ENCODE measurements around the gene FSD1. TPM values are rescaled to one million over a fixed set of nuclear protein-coding genes. Genes with fewer than 3 reads are reported as not detected.

FSD1 gene
- total RNA-seq, 2 donors from 2014 or later, result not detected

GRCh38 chr19:4292515-4292914, 11.9 kb upstream of the FSD1 start:
- WGBS, 2 donors, result 73 to 76% methylated on average over 14 to 15 of the region's 15 CpGs
- ATAC-seq (no peak), DNase-seq (no peak)
- H3K36me3 ChIP-seq (replicated peaks in 1 of 2; ENCODE audit: insufficient read depth in 1 of 2, low read depth in 2 of 2), result no peaks in the 10 kb centered on the region
- H3K27ac ChIP-seq, result no peak overlapping the region
- no peaks in the 10 kb centered on the region for H3K4me1 ChIP-seq
- TF ChIP-seq CTCF (IDR thresholded peaks at IDR 0.05) (no peak), POLR2A (IDR thresholded peaks at IDR 0.05) (no peak)
- intact Hi-C loops (cut with DNase I), result no loop called here
- H3K9me3 ChIP-seq, result no peaks in the 10 kb centered on the region
- no peak overlapping the region for H3K4me3 ChIP-seq
- no peaks in the 10 kb centered on the region for H3K27me3 ChIP-seq

- DNase-seq (no peak), ATAC-seq (no peak)
- no peaks in the 10 kb centered on the region for H3K27me3 ChIP-seq
- no peak overlapping the region for H3K4me3 ChIP-seq
- 28 to 35% methylated on average over 8 to 10 of the region's 10 CpGs for WGBS, 2 donors
- TF ChIP-seq CTCF (IDR thresholded peaks at IDR 0.05) (no peak), POLR2A (IDR thresholded peaks at IDR 0.05) (no peak)
- no peak overlapping the region for H3K27ac ChIP-seq
- H3K4me1 ChIP-seq, result no peaks in the 10 kb centered on the region
- H3K36me3 ChIP-seq (replicated peaks in 1 of 2; ENCODE audit: insufficient read depth in 1 of 2, low read depth in 2 of 2), result no peaks in the 10 kb centered on the region
- no peaks in the 10 kb centered on the region for H3K9me3 ChIP-seq
- intact Hi-C loops (cut with DNase I), result no loop called here
Observed at GRCh38 chr19:4294389-4294788, 10.0 kb upstream of the FSD1 start.

GRCh38 chr19:4295972-4296771, 8.2 kb upstream of the FSD1 start:
- Histone ChIP-seq H3K9me3 (no peaks in the 10 kb centered on the region), H3K4me1 (no peaks in the 10 kb centered on the region), H3K36me3 (replicated peaks in 1 of 2; ENCODE audit: insufficient read depth in 1 of 2, low read depth in 2 of 2) (no peaks in the 10 kb centered on the region), H3K27ac (no peak overlapping the region), H3K4me3 (no peak overlapping the region), H3K27me3 (no peaks in the 10 kb centered on the region)
- ATAC-seq (no peak), DNase-seq (peak in 1 of 4 donors; percentile 18)
- 36 to 56% methylated on average over 4 to 14 of the region's 14 CpGs for WGBS, 2 donors
- no peak for TF ChIP-seq POLR2A (IDR thresholded peaks at IDR 0.05)
- TF ChIP-seq CTCF (IDR thresholded peaks at IDR 0.05), result no peak
- intact Hi-C loops (cut with DNase I), result no loop called here

GRCh38 chr19:4297901-4298809, 6.2 kb upstream of the FSD1 start:
- H3K4me3 ChIP-seq, result no peak overlapping the region
- no peaks in the 10 kb centered on the region for H3K4me1 ChIP-seq
- no peak for TF ChIP-seq CTCF (IDR thresholded peaks at IDR 0.05)
- TF ChIP-seq POLR2A (IDR thresholded peaks at IDR 0.05), result no peak
- ATAC-seq, result no peak
- no peak for DNase-seq
- H3K9me3 ChIP-seq, result no peaks in the 10 kb centered on the region
- WGBS, 2 donors, result 73 to 75% methylated on average over 14 to 26 of the region's 27 CpGs
- H3K36me3 ChIP-seq (replicated peaks in 1 of 2; ENCODE audit: insufficient read depth in 1 of 2, low read depth in 2 of 2), result no peaks in the 10 kb centered on the region
- H3K27ac ChIP-seq, result no peak overlapping the region
- intact Hi-C loops (cut with DNase I), result no loop called here
- H3K27me3 ChIP-seq, result no peaks in the 10 kb centered on the region
